GM19438 (cell line): ENCODE data around the gene TK1.

Source experiments
- ATAC-seq: cut with Tn5 transposase; IDR thresholded peaks from one replicate; pipeline ENCODE4 v1.9.1; 2021; ENCODE audit warnings: low read depth; ENCODE audit not compliant: unreplicated experiment

Gene TK1

GRCh38 chr17:78125138-78125913 is 61.5 kb downstream of the TK1 start:
- ATAC-seq = no peak

- ATAC-seq = no peak
Measured at GRCh38 chr17:78124836-78125137, 62.1 kb downstream of the TK1 start.
